Measurements from ENCODE around the gene NGEF. TPM values are rescaled to one million over a fixed set of nuclear protein-coding genes. Genes with fewer than 3 reads are reported as not detected.

NGEF gene
- total and polyA plus RNA-seq, 12 donors, result 10.1 to 467 (median 46.1) TPM

DNA sequence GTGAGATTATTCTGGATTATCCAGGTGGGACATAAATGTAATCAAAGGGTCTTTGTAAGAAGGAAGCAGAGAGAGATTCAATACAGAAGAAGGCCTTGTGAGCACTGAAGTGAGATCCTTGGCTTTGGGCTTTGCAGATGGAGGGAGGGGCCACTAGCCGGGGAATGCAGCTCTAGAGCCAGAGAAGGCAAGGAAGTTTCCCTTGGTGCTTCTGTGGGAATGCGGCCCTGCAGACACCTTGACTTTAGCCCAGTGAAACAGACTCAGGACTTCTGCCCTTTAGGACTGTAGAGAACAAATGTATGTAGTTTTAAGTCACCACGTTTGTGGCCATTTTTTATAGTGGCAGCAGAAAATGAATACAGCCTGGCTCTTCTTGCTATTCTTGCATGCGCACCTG lies 27.5 kb upstream of the NGEF start:
- H3K27me3 ChIP-seq, result no peaks in the 10 kb centered on the region
- no peak for DNase-seq
- no peak for TF ChIP-seq POLR2A (IDR thresholded peaks at IDR 0.05)
- TF ChIP-seq, protein P1, sequence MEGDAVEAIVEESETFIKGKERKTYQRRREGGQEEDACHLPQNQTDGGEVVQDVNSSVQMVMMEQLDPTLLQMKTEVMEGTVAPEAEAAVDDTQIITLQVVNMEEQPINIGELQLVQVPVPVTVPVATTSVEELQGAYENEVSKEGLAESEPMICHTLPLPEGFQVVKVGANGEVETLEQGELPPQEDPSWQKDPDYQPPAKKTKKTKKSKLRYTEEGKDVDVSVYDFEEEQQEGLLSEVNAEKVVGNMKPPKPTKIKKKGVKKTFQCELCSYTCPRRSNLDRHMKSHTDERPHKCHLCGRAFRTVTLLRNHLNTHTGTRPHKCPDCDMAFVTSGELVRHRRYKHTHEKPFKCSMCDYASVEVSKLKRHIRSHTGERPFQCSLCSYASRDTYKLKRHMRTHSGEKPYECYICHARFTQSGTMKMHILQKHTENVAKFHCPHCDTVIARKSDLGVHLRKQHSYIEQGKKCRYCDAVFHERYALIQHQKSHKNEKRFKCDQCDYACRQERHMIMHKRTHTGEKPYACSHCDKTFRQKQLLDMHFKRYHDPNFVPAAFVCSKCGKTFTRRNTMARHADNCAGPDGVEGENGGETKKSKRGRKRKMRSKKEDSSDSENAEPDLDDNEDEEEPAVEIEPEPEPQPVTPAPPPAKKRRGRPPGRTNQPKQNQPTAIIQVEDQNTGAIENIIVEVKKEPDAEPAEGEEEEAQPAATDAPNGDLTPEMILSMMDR (IDR thresholded peaks at IDR 0.05), result no peak
- H3K27ac ChIP-seq, result no peak overlapping the region
- intact Hi-C loops (cut with DNase I), result no loop called here
- H3K9me3 ChIP-seq (replicated peaks in 1 of 3), result no peaks in the 10 kb centered on the region
- WGBS, 4 donors, result 80 to 90% (median 81%) methylated on average over 4 of the region's 4 CpGs
- no peaks in the 10 kb centered on the region for H3K36me3 ChIP-seq (replicated peaks in 1 of 2)
- H3K4me3 ChIP-seq, result no peak overlapping the region
- H3K4me1 ChIP-seq (replicated peaks in 1 of 2), result no peaks in the 10 kb centered on the region

DNA sequence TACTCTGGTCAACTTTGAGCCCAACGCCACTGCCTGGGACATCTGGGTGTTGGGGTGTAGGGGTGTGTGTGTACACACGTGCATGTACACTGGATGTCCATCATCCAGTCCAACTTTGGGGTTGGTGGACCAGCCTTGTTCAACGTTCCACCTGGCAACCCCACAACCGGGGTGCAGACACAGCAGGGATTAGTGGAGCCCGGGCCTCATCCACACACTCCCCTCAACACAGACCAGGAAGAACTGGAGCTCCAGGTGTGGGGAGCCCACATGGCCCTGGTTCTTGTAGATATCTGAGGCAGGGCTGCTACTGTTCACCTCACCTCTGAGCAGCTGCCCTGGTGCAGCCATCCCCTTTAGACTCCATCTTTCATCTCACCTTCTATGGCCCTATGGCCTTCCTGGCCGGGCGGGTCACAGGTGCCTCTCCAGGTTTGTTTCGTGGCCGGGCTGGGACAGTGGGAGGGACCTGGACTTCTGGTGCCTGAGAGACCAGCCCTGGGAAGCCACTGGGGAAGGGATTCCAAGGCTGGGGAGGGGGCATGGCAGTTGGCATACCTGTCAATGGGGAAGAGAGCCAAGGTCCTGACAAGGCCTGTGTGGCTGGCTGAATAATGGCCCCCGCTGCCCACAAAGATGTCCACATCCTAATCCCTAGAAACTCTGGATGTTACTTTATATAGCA lies 26.9 kb upstream of the NGEF start:
- peak overlapping the region in 1 of 5 donors; percentile 54 for H3K27ac ChIP-seq
- no peak for DNase-seq
- WGBS, 4 donors, result 86 to 92% (median 89%) methylated on average over 8 to 10 of the region's 10 CpGs

DNA sequence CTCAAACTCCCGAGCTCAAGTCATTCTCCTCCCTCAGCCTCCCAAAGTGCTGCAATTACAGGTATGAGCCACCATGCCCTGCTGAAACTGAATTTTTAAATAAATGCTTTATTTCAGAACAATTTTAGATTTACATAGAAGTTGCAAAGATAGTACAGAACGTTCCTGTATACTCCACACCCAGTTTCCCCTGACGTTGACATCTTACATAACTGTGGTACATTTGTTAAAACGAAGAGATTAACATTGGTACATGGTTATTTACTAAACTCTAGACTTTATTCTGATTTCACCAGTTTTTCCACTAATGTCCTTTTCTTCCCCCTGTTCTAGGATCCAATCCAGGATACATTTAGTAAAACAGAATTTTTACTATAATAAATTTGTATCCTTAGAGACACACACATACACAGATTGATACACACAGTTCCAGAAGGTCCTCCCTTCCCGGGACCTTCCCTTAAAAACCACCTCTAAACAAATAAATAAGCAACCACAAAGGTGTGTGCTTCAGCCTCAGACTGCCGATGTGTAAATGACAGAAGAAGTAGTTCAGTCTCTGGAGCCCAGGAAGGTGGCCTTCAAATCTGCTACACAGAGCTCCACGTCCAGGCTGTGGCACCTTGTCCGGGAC lies 26.3 kb upstream of the NGEF start:
- Histone ChIP-seq H3K27ac (peak overlapping the region in 1 of 5 donors; percentile 54), H3K27me3 (no peaks in the 10 kb centered on the region), H3K4me3 (no peak overlapping the region), H3K4me1 (replicated peaks in 1 of 2) (no peaks in the 10 kb centered on the region), H3K9me3 (replicated peaks in 1 of 3) (no peaks in the 10 kb centered on the region), H3K36me3 (replicated peaks in 1 of 2) (no peaks in the 10 kb centered on the region)
- DNase-seq, result no peak
- intact Hi-C loops (cut with DNase I), result no loop called here
- TF ChIP-seq POLR2A (IDR thresholded peaks at IDR 0.05), result no peak
- TF ChIP-seq, protein P1 (IDR thresholded peaks at IDR 0.05), result no peak
- WGBS, 4 donors, result 66 to 74% (median 72%) methylated on average over 7 to 8 of the region's 8 CpGs

More for the DNA sequence above, 26.9 kb upstream of the NGEF start:
- no peak overlapping the region for H3K4me3 ChIP-seq
- H3K36me3 ChIP-seq (replicated peaks in 1 of 2), result no peaks in the 10 kb centered on the region
- no peaks in the 10 kb centered on the region for H3K27me3 ChIP-seq
- H3K9me3 ChIP-seq (replicated peaks in 1 of 3), result no peaks in the 10 kb centered on the region
- H3K4me1 ChIP-seq (replicated peaks in 1 of 2), result no peaks in the 10 kb centered on the region
- intact Hi-C loops (cut with DNase I), result no loop called here
- no peak for TF ChIP-seq POLR2A (IDR thresholded peaks at IDR 0.05)
- TF ChIP-seq, protein P1 (IDR thresholded peaks at IDR 0.05), result no peak

DNA sequence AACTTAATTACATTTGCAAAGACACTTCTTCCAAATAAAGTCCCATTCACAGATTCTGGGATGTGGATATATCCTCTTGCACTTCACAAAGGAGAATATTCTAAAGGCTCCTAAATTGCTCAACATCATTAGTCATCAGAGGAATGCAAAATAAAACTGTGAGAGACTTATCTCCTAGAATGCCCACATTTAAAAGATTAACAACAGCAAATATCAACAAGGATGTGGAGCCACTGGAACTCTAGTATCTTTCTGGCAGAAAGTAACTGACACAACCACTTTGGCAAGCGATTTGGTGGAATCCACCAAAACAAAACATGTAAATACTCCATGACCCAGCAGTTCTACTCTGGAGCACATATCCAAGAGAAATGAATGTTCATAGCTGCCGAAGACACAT lies 24.0 kb upstream of the NGEF start:
- TF ChIP-seq, protein P1 (IDR thresholded peaks at IDR 0.05), result no peak
- no peak for TF ChIP-seq POLR2A (IDR thresholded peaks at IDR 0.05)
- H3K27ac ChIP-seq, result no peak overlapping the region
- WGBS, 4 donors, result 81 to 90% (median 89%) methylated on average over 2 of the region's 2 CpGs
- H3K4me3 ChIP-seq, result no peak overlapping the region
- intact Hi-C loops (cut with DNase I), result no loop called here
- H3K9me3 ChIP-seq (replicated peaks in 1 of 3), result no peaks in the 10 kb centered on the region
- H3K36me3 ChIP-seq (replicated peaks in 1 of 2), result no peaks in the 10 kb centered on the region
- no peak for DNase-seq
- H3K4me1 ChIP-seq (replicated peaks in 1 of 2), result no peaks in the 10 kb centered on the region
- no peaks in the 10 kb centered on the region for H3K27me3 ChIP-seq

Data from adrenal gland (tissue), 12 donors.